Ovary (tissue), 9 donors: ENCODE measurements around the gene SAMD9. TPM values are rescaled to one million over a fixed set of nuclear protein-coding genes. Genes with fewer than 3 reads are reported as not detected.

Source experiments
- DNase-seq, 5 donors: peaks; one replicate each; pipeline ENCODE4 v3.0.0-alpha.2; 2019 to 2020
- H3K27ac ChIP-seq, 2 donors: fragments of 200-600 bp; one replicate each; pipeline versions ENCODE4 v1.5.1 to v1.8.0; 2019 to 2022
- H3K27me3 ChIP-seq: fragments of 200-600 bp; one replicate; pipeline ENCODE4 v1.8.0; 2022
- H3K36me3 ChIP-seq: fragments of 200-600 bp; sonication (generic); one replicate; pipeline ENCODE4 v1.5.1; 2019
- H3K4me1 ChIP-seq: one replicate; pipeline ENCODE4 v1.8.1; 2013; ENCODE audit warnings: mild to moderate bottlenecking, moderate library complexity; ENCODE audit not compliant: insufficient read depth
- H3K4me3 ChIP-seq: fragments of 200-600 bp; sonication (generic); one replicate; pipeline ENCODE4 v1.5.1; 2017
- H3K9me3 ChIP-seq, 2 donors: fragments of 200-600 bp in 1 of 2; sonication (generic) in 1 of 2; one replicate each; pipeline versions ENCODE4 v1.5.1 to v1.8.1; 2013 to 2019; ENCODE audit warnings: mild to moderate bottlenecking in 1 of 2, moderate library complexity in 1 of 2
- EP300 ChIP-seq: sonication (generic); formaldehyde crosslinking; IDR thresholded peaks from one replicate; pipeline ENCODE4 v1.6.1; 2017; ENCODE audit warnings: antibody characterized with exemption
- POLR2A ChIP-seq: fragments of 450-650 bp; IDR thresholded peaks from one replicate; pipeline ENCODE4 v1.6.1; 2017; ENCODE audit warnings: antibody characterized with exemption, mild to moderate bottlenecking, moderate library complexity
- WGBS, 3 donors: extraction: QIAGEN DNeasy Blood & Tissue Kit in 1 of 3; methylation state at CpG; one replicate each; pipeline versions ENCODE4 v1.1.5 to v1.1.7; 2013 to 2017; 5-methylcytosine and 5-hydroxymethylcytosine counted together
- intact Hi-C, 4 donors: fragments of 100-400 bp; cut with DNase I; formaldehyde crosslinking; loops; one replicate each; pipeline versions ENCODE4 v1.11.0 to v1.15.1; 2022 to 2023
- polyA plus RNA-seq, 2 donors: library from polyadenylated mRNA; stranded (reverse); fragments of 200-250 nt in 1 of 2; fragments of 350-450 nt in 1 of 2; fragmentation: Illumina TruSeq in 1 of 2; extraction: RNeasy Lipid Tissue Mini Kit (QIAGEN cat#74804) in 1 of 2; gene quantifications; one replicate each; pipeline ENCODE4 v1.2.3, GENCODE V29; 2013 to 2014
- total RNA-seq, 7 donors: library from RNA; depleted of rRNA in 2 of 7; stranded (reverse); fragments of >200 nt in 2 of 7; fragmentation: NEBNext Ultra II Directional in 3 of 7; extraction: Animal tissue kit (Norgen Biotek cat#: 25700) in 3 of 7; gene quantifications; one replicate each; pipeline versions ENCODE4 v1.1.0 to v1.2.4, GENCODE V29; 2016 to 2023
- TF ChIP-seq, protein P1 (sequence below), 3 donors: fragments of 450-650 bp in 2 of 3; fragments of 200-600 bp in 1 of 3; IDR thresholded peaks; one replicate each; pipeline versions ENCODE4 v1.5.1 to v1.8.0; 2016 to 2022; ENCODE audit warnings: antibody characterized with exemption in 3 of 3, mild to moderate bottlenecking in 1 of 3
- donor health status: DM: no; HTN: no; CAD: no; lungs with moderate emphysema.
- donor health status: DM: no; HTN: no; CAD: no.
- donor health status: Bipolar disorder and iron deficiency.
- donor health status: DM: yes; HTN: yes; CAD: no.
- donor health status: DM: no; HTN: no; CAD: no.
- donor health status: DM: yes; HTN: yes; CAD: no.

SAMD9 gene
- total and polyA plus RNA-seq, 9 donors, result 3.3 to 10.3 (median 9.0) TPM

DNA sequence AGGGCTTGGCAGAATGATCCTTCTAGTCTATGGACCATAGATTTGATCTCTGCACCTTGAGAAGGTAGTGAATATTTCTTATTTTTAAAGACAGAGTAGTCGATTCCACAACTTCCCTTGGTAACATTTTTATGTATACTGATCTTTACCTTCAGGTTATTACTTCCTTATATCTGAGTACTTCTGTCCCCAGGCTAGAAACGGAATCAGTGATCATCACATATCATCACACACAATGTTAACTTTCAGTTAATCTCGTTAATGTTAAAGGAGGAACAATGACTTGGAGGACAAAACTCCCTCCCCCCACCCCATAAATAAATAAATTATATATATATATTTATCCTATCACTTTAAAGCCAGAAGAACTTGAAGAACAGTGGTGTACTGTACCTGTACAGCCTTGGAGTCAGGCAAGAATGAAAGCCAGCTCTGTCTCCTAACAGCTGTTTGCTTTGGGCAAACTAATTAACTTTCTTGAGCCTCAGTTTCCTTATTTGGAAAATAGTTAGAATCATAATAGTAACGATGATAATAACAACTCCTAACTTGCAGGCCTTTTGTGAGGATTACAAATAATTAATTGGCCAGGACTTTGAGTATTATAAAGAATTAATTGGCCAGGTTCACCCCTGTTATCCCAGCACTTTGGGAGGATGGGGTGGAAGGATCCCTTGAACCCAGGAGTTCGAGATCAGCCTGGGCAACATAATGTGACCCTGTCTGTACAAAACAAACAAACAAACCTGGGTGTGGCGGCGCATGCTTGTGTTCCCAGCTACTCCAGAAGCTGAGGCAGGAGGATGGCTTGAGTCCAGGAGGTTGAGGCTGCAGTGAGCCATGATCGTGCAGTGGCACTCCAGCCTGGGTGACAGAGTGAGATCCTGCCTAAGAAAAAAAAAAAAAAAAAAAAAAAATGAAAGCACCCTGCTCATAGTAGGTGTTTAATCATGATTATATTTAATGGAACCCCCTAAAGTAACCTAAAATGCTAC is 63.5 kb downstream of the SAMD9 start:
- Histone ChIP-seq H3K27me3 (no peaks in the 10 kb centered on the region), H3K4me3 (no peak overlapping the region), H3K27ac (no peak overlapping the region), H3K4me1 (no peaks in the 10 kb centered on the region), H3K36me3 (no peaks in the 10 kb centered on the region), H3K9me3 (no peaks in the 10 kb centered on the region)
- WGBS, 3 donors, result 70 to 73% (median 72%) methylated on average over 8 of the region's 8 CpGs
- TF ChIP-seq POLR2A (no peak), EP300 (no peak)
- TF ChIP-seq, protein P1, sequence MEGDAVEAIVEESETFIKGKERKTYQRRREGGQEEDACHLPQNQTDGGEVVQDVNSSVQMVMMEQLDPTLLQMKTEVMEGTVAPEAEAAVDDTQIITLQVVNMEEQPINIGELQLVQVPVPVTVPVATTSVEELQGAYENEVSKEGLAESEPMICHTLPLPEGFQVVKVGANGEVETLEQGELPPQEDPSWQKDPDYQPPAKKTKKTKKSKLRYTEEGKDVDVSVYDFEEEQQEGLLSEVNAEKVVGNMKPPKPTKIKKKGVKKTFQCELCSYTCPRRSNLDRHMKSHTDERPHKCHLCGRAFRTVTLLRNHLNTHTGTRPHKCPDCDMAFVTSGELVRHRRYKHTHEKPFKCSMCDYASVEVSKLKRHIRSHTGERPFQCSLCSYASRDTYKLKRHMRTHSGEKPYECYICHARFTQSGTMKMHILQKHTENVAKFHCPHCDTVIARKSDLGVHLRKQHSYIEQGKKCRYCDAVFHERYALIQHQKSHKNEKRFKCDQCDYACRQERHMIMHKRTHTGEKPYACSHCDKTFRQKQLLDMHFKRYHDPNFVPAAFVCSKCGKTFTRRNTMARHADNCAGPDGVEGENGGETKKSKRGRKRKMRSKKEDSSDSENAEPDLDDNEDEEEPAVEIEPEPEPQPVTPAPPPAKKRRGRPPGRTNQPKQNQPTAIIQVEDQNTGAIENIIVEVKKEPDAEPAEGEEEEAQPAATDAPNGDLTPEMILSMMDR (IDR thresholded peaks at IDR 0.05), result no peak
- intact Hi-C loops, result loop anchor here in 3 of 4 donors (10.0 kb wide), 2 partner anchors 219 to 429 kb away; partner anchors contain the start of gene CDK6 (in 1 of the 3)
- no peak for DNase-seq

DNA sequence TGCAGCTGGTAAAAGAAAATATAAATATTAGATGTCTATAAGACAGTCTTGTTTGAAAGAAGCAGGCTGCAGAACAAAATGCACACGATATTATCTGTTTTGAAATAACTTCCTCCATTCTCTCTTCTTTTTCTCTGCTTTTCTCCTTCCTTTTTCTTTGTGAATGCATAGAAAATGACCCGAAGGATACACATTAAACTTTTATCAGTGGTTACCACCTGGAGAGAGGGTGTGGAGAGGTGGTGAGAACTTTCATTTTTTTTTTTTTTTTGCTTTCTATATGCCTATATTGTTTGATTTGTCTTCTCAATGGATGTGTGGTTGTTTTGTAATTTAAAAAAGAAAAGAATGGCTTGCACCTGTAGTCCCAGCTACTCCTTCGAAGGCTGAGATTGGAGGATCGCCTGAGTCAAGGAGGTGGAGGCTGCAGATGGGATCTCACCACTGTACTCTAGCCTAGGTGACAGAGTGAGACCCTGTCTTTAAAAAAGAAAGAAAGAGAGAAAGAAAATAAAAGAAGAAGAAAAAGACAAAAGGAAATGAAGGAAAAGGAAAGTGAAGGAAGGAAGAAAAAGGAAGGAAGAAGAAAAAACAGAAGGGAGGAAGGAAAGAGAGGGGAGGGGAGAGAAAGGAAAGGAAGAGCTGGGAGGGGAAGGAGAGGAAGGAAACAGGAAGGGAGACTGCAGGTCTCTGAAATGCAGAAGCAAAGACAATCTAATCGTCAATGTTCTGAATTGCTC is 64.4 kb downstream of the SAMD9 start:
- WGBS, 3 donors, result 48 to 52% (median 50%) methylated on average over 5 of the region's 5 CpGs
- Histone ChIP-seq H3K4me3 (no peak overlapping the region), H3K27me3 (no peaks in the 10 kb centered on the region), H3K27ac (no peak overlapping the region), H3K4me1 (no peaks in the 10 kb centered on the region), H3K36me3 (no peaks in the 10 kb centered on the region), H3K9me3 (no peaks in the 10 kb centered on the region)
- TF ChIP-seq POLR2A, result no peak
- TF ChIP-seq EP300, result no peak
- TF ChIP-seq, protein P1 (IDR thresholded peaks at IDR 0.05), result no peak
- intact Hi-C loops, result loop anchor here in 3 of 4 donors (10.0 kb wide), 2 partner anchors 219 to 429 kb away; partner anchors contain the start of gene CDK6 (in 1 of the 3)
- DNase-seq, result no peak

GRCh38 chr7:93051660-93052059 is 66.1 kb downstream of the SAMD9 start:
- intact Hi-C loops, result loop anchor here in 3 of 4 donors (10.0 kb wide), 2 partner anchors 217 to 427 kb away; partner anchors contain the start of gene CDK6 (in 1 of the 3)
- TF ChIP-seq POLR2A (no peak), EP300 (no peak)
- TF ChIP-seq, protein P1 (IDR thresholded peaks at IDR 0.05), result no peak

More at GRCh38 chr7:93051660-93052059, 66.1 kb downstream of the SAMD9 start:
- DNase-seq, result no peak
- no peak overlapping the region for H3K27ac ChIP-seq
- no peak overlapping the region for H3K4me3 ChIP-seq
- H3K4me1 ChIP-seq, result no peaks in the 10 kb centered on the region
- H3K27me3 ChIP-seq, result no peaks in the 10 kb centered on the region
- no peaks in the 10 kb centered on the region for H3K9me3 ChIP-seq
- no peaks in the 10 kb centered on the region for H3K36me3 ChIP-seq
- 78 to 86% (median 78%) methylated on average over 6 of the region's 6 CpGs for WGBS, 3 donors

Other genes with a start within 250 kb of the SAMD9 start
- gene SAMD9L, start 30.4 kb upstream of the SAMD9 start, total RNA-seq, result 10 to 100 TPM in 2 of 7 donors, 1 to 10 TPM in 5; 6.7 to 12.5 (median 8.7) TPM
- gene SAMD9L, start 30.4 kb upstream of the SAMD9 start, polyA plus RNA-seq, result 10 to 100 TPM in 1 of 2 donors, 1 to 10 TPM in 1; 4.2 to 18.5 TPM
- gene HEPACAM2, start 108.5 kb upstream of the SAMD9 start, total RNA-seq, result not detected
- not detected for gene HEPACAM2, start 108.5 kb upstream of the SAMD9 start, polyA plus RNA-seq
- 10 to 100 TPM; 17.4 to 28.6 (median 24.0) TPM for gene VPS50, start 114.4 kb upstream of the SAMD9 start, total RNA-seq
- 10 to 100 TPM in 1 of 2 donors, 1 to 10 TPM in 1; 7.7 to 12.2 TPM for gene VPS50, start 114.4 kb upstream of the SAMD9 start, polyA plus RNA-seq